Measurements from ENCODE around the gene ZNF213.

The ZNF213 gene

DNA sequence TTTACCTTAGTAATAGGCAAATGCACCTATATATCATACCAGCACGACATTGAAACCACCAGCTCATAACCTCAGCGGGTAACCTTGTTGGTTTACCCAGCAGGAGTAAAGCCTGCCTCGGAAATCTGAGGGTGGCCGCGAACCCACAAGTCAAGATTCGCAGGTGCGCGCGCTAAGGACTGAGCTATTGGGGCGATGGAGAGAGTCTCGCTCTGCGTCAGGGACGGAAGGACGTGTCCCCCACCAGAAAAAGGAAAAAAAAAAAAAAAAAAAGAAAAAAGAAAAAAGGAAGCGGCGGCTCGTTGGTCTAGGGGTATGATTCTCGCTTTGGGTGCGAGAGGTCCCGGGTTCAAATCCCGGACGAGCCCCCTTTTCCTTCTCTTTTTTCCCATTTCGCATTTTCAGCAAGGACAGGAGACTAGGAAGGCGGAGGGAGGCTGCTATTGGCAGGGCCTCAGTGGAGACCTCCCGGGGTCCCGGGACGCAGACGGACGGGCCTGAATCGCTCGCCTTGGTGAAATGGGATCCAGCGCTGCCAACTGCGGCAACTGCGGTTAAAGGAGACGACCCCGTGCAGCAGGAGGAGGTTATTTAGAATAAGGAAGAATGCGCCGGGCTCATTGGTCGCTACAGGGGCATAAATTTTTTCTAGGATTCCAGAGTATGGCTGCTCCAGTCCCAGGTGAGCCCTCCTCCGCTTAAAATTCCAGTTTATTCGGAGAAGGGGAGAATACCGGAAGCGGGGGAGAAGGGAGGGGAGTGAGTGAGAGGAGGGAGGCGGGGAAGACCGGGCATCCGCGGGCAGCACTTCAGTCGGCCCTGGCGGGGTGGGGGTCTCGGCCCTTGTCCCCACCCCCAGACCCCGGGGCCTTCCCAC is 53.2 kb downstream of the ZNF213 start, which contains the start of gene OR1F1:
TSS of gene OR1F1 (plus strand) at position 407 of the 877 bp plus-strand sequence.
- TF ChIP-seq ISL1 (CRISPR knock-in tag; IDR thresholded peaks at IDR 0.05) (no peak), TCF4 (CRISPR knock-in tag; IDR thresholded peaks at IDR 0.05; ENCODE audit: borderline replicate concordance) (no peak), ZNF8 (CRISPR knock-in tag; IDR thresholded peaks at IDR 0.05) (no peak), ZNF70 (CRISPR knock-in tag; IDR thresholded peaks at IDR 0.05) (no peak), ARNTL (CRISPR knock-in tag; IDR thresholded peaks at IDR 0.05; ENCODE audit: borderline replicate concordance, low read depth) (no peak)
- TF ChIP-seq, protein P1, sequence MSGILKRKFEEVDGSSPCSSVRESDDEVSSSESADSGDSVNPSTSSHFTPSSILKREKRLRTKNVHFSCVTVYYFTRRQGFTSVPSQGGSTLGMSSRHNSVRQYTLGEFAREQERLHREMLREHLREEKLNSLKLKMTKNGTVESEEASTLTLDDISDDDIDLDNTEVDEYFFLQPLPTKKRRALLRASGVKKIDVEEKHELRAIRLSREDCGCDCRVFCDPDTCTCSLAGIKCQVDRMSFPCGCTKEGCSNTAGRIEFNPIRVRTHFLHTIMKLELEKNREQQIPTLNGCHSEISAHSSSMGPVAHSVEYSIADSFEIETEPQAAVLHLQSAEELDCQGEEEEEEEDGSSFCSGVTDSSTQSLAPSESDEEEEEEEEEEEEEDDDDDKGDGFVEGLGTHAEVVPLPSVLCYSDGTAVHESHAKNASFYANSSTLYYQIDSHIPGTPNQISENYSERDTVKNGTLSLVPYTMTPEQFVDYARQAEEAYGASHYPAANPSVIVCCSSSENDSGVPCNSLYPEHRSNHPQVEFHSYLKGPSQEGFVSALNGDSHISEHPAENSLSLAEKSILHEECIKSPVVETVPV (CRISPR knock-in tag; IDR thresholded peaks at IDR 0.05) = no peak
- TF ChIP-seq, protein P2, sequence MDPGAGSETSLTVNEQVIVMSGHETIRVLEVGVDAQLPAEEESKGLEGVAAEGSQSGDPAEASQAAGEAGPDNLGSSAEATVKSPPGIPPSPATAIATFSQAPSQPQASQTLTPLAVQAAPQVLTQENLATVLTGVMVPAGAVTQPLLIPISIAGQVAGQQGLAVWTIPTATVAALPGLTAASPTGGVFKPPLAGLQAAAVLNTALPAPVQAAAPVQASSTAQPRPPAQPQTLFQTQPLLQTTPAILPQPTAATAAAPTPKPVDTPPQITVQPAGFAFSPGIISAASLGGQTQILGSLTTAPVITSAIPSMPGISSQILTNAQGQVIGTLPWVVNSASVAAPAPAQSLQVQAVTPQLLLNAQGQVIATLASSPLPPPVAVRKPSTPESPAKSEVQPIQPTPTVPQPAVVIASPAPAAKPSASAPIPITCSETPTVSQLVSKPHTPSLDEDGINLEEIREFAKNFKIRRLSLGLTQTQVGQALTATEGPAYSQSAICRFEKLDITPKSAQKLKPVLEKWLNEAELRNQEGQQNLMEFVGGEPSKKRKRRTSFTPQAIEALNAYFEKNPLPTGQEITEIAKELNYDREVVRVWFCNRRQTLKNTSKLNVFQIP (CRISPR knock-in tag; IDR thresholded peaks at IDR 0.05; ENCODE audit: borderline replicate concordance, low read depth) = no peak
- peak; percentile 45 for ATAC-seq

DNA sequence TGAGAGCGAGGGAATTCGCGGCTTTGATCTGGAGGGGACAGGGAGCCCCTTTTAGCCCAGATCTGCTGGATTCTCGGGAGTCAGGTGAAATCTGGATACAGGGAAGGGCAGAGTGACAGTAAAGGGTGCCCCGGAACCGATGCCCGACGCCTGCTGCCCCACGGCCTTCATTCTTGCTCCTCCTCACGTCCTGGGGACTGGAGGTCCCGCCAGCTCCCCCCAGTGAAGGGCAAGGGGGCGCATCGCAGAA is 53.8 kb downstream of the ZNF213 start:
- ATAC-seq = peak; percentile 16
- TF ChIP-seq ZFP3 (CRISPR knock-in tag; IDR thresholded peaks at IDR 0.05) (no peak), ESRRG (CRISPR knock-in tag; IDR thresholded peaks at IDR 0.05) (no peak), GLIS3 (CRISPR knock-in tag; IDR thresholded peaks at IDR 0.05) (no peak), ZNF8 (CRISPR knock-in tag; IDR thresholded peaks at IDR 0.05) (no peak), BACH2 (CRISPR knock-in tag; IDR thresholded peaks at IDR 0.05; ENCODE audit: borderline replicate concordance) (no peak), ZNF565 (CRISPR knock-in tag; conservative IDR thresholded peaks at IDR 0.05; ENCODE audit: low read depth) (no peak), ZFP30 (CRISPR knock-in tag; IDR thresholded peaks at IDR 0.05) (no peak), ZC3H10 (CRISPR knock-in tag; IDR thresholded peaks at IDR 0.05) (no peak), SNAI2 (CRISPR knock-in tag; IDR thresholded peaks at IDR 0.05) (no peak), ISL1 (CRISPR knock-in tag; IDR thresholded peaks at IDR 0.05) (no peak), ZNF70 (CRISPR knock-in tag; IDR thresholded peaks at IDR 0.05) (no peak)
- TF ChIP-seq, protein P3, sequence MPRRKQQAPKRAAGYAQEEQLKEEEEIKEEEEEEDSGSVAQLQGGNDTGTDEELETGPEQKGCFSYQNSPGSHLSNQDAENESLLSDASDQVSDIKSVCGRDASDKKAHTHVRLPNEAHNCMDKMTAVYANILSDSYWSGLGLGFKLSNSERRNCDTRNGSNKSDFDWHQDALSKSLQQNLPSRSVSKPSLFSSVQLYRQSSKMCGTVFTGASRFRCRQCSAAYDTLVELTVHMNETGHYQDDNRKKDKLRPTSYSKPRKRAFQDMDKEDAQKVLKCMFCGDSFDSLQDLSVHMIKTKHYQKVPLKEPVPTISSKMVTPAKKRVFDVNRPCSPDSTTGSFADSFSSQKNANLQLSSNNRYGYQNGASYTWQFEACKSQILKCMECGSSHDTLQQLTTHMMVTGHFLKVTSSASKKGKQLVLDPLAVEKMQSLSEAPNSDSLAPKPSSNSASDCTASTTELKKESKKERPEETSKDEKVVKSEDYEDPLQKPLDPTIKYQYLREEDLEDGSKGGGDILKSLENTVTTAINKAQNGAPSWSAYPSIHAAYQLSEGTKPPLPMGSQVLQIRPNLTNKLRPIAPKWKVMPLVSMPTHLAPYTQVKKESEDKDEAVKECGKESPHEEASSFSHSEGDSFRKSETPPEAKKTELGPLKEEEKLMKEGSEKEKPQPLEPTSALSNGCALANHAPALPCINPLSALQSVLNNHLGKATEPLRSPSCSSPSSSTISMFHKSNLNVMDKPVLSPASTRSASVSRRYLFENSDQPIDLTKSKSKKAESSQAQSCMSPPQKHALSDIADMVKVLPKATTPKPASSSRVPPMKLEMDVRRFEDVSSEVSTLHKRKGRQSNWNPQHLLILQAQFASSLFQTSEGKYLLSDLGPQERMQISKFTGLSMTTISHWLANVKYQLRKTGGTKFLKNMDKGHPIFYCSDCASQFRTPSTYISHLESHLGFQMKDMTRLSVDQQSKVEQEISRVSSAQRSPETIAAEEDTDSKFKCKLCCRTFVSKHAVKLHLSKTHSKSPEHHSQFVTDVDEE (CRISPR knock-in tag; IDR thresholded peaks at IDR 0.05) = no peak
- TF ChIP-seq, protein P4, sequence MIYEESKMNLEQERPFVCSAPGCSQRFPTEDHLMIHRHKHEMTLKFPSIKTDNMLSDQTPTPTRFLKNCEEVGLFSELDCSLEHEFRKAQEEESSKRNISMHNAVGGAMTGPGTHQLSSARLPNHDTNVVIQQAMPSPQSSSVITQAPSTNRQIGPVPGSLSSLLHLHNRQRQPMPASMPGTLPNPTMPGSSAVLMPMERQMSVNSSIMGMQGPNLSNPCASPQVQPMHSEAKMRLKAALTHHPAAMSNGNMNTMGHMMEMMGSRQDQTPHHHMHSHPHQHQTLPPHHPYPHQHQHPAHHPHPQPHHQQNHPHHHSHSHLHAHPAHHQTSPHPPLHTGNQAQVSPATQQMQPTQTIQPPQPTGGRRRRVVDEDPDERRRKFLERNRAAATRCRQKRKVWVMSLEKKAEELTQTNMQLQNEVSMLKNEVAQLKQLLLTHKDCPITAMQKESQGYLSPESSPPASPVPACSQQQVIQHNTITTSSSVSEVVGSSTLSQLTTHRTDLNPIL (CRISPR knock-in tag; IDR thresholded peaks at IDR 0.05; ENCODE audit: low read depth) = no peak
- TF ChIP-seq, protein P2 (CRISPR knock-in tag; IDR thresholded peaks at IDR 0.05; ENCODE audit: borderline replicate concordance, low read depth) = no peak

DNA sequence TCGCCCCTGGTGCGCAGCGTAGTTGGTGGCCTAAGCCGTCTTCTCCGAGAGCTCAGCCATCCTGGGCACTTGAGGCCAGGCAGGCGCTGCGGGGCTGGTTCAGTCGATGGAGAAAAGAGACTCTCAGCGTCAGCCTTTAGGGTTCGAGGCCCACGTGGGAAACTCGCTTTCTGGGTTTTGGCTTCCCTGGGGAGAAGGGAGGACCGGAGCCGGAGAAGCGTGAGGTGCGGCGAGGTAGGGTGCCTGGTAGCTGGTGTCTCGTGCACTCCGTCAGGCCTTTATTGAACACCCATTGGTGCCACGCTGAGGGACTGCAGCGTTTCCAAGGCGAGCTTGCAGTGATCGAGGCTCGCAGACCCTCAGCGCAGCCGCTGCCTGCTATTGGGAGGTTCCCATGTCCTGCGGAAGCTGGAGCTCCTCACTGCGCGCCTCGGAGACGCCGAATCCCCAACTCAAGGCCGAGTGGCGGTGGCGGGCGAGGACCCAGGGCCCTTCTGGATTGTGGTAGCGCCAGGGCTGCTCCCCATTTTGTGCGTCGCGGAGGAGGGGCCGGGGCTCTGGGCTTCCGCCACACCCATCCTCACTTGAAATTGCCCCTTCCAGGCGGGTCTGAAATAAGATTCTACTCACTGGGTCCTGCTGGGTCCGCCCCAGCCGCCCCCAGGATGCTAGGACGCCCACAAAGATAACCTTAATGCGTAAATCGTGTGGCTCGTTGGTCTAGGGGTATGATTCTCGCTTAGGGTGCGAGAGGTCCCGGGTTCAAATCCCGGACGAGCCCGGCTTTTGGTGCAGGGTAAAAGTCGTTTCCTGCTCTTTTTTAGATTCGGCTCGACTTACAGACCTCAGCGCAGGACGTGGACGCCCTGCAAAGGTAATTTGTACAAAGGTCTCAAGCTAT is 54.3 kb downstream of the ZNF213 start:
- ATAC-seq = peak; percentile 54
- no peak for TF ChIP-seq ESRRG (CRISPR knock-in tag; IDR thresholded peaks at IDR 0.05)
- TF ChIP-seq, protein P1 (CRISPR knock-in tag; IDR thresholded peaks at IDR 0.05) = no peak
